Measurements from ENCODE around the gene NBEA.

NBEA gene

DNA sequence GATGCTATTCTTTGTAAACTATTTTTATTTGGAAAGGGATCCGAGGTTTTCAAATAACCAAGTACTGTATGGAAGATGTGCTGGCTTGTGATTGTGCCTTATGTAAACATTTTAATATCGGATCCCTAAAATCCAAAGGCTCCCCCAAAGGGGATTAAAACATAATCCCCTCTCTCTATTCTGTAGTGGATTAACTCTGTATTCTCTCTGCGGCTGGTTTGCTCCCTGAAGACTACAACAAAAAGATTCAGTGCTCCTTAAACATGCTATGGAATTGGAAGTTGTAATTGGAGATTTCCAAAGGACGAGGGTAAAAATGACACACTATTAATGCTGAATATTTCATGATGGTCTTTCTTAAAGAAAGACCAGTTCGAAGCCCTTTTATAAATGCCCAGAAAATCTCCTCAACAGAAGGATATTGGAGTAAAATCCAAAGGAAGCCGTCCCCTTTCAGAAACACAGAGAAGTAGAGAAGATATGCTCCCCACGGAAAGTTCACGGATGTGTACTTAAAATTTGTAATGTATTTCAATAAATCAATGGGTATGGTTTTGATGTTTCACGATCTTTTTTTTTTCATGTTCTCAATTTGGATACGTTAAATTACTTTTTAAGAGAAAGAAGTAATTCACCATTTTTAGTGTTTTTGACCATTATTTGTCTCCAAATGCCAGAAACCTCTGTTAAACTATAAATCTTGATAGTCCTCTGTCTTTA, 527.9 kb downstream of the NBEA start:
- no peaks in the 10 kb centered on the region for H3K36me3 ChIP-seq (ENCODE audit: control insufficient read depth, insufficient read depth, low read length, severe bottlenecking)
- H3K4me1 ChIP-seq (ENCODE audit: control insufficient read depth, insufficient read depth, low read length) = peaks cover 15% of the 10 kb centered on the region
- peak; percentile 53 for DNase-seq (ENCODE audit: low read depth)
- H3K27me3 ChIP-seq (replicated peaks; ENCODE audit: control insufficient read depth, insufficient read depth, low read length) = no peaks in the 10 kb centered on the region
- H3K9ac ChIP-seq (ENCODE audit: low read length) = peak overlapping the region; percentile 87
- H3K9me3 ChIP-seq (ENCODE audit: control insufficient read depth, low read length) = no peaks in the 10 kb centered on the region
- peak overlapping the region; percentile 92 for H3K4me3 ChIP-seq (ENCODE audit: low read length)

DNA sequence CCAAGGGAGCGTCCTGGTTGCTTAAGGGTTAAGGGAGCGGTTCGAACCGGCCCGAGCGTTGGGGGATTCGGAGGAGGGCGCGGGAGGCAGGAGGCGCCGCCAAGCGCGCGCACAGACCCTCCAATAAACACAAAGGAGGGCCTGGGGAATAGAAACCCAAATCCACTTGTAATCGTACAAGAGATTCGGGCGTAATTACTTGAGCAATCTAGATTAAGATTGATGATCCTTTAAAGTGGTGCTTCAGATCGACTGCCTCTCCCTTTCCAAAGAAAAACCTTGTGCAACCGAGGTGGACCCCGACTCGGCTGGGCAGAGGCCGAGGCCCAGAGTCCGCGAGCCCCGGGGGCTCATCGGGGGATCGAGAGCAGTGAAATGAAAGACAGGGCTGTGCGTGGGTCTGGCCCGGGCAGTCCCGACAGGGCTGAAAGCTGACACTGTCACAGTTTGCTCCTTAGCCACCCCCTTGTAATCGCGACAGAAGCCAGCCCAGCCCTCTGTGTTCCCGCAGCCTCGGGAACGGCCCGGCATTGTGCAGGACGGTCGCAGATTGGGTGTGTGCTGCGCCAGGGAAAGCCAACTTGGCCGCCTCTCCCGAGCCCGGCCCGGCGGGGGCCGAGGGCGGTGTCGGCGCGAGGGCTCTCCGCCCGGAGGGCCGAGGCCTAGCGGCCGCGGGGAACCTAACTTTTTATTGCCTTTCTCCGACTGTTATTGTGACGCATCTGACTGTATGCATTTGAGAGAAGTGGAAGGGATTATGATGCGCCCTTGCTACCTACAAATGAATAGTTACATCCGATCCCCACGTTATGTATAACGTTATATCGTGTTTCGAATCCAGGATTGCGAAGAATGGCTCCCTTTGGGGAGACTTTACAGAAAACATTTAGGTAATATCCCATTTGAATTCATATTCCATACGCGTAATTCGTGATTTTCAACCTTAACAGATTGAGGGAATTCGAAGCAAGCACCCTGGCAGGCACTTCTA, 528.9 kb downstream of the NBEA start:
- no peaks in the 10 kb centered on the region for H3K36me3 ChIP-seq (ENCODE audit: control insufficient read depth, insufficient read depth, low read length, severe bottlenecking)
- H3K4me3 ChIP-seq (ENCODE audit: low read length) = peak overlapping the region; percentile 92
- no peaks in the 10 kb centered on the region for H3K27me3 ChIP-seq (replicated peaks; ENCODE audit: control insufficient read depth, insufficient read depth, low read length)
- no peaks in the 10 kb centered on the region for H3K9me3 ChIP-seq (ENCODE audit: control insufficient read depth, low read length)
- H3K4me1 ChIP-seq (ENCODE audit: control insufficient read depth, insufficient read depth, low read length) = peaks cover 15% of the 10 kb centered on the region
- DNase-seq (ENCODE audit: low read depth) = peak; percentile 87
- H3K9ac ChIP-seq (ENCODE audit: low read length) = peak overlapping the region; percentile 87

DNA sequence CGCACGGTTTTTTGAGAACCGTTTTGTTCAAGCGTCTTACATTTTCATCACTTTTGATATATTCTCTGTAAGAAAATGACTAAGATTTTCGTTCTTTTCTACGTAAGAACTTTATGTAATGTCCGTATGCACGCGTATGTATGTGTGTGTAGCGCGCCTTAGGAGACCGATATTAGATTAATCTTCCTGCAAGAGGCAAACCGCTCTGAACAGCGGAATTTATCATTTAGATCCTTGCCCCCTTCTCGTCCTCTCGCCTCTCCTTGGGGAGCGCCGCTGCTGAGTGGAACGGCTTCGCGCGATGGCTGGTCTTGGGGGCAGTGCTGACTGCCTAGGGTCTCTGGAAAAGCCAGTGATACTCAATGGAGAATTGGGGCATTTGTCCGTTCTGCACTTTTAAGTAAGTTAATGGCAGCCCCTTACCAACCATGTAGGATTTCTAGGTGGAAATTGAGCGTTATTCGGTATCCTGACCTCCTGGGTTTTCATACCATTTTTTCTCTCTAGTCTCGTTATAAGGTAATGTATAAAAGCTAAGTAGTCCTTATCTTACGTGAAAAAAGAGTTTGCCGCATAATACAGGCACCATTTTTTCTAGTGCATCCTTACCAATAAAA, 529.7 kb downstream of the NBEA start:
- DNase-seq (ENCODE audit: low read depth) = peak; percentile 65
- Histone ChIP-seq H3K9me3 (ENCODE audit: control insufficient read depth, low read length) (no peaks in the 10 kb centered on the region), H3K27me3 (replicated peaks; ENCODE audit: control insufficient read depth, insufficient read depth, low read length) (no peaks in the 10 kb centered on the region), H3K4me3 (ENCODE audit: low read length) (peak overlapping the region; percentile 92), H3K9ac (ENCODE audit: low read length) (peak overlapping the region; percentile 87), H3K36me3 (ENCODE audit: control insufficient read depth, insufficient read depth, low read length, severe bottlenecking) (no peaks in the 10 kb centered on the region), H3K4me1 (ENCODE audit: control insufficient read depth, insufficient read depth, low read length) (peaks cover 15% of the 10 kb centered on the region)

DNA sequence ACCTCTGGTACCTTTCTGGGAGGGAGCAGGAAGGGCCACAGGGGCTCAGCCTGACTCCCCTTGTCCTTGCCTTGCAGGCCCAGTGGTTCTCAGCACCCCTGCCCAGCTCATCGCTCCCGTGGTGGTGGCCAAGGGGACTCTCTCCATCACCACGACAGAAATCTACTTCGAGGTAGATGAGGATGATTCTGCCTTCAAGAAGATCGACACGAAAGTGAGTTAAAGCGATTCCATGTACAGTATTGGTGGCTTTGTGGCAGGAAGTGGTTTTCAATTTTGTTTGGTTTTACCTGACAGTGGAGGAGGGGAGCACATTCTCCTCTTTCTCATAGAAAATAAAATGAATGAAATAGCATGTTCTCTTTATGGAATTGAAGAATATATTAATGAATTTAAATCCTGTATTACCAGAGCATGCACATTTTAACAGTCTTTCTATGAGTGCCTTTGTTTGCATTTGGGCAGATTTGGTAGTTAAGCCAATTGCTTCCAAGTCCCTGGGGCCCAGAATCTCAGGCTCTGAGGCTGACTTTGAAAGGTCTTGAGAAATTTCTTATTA, 530.3 kb downstream of the NBEA start:
- peak overlapping the region; percentile 92 for H3K4me3 ChIP-seq (ENCODE audit: low read length)

DNA sequence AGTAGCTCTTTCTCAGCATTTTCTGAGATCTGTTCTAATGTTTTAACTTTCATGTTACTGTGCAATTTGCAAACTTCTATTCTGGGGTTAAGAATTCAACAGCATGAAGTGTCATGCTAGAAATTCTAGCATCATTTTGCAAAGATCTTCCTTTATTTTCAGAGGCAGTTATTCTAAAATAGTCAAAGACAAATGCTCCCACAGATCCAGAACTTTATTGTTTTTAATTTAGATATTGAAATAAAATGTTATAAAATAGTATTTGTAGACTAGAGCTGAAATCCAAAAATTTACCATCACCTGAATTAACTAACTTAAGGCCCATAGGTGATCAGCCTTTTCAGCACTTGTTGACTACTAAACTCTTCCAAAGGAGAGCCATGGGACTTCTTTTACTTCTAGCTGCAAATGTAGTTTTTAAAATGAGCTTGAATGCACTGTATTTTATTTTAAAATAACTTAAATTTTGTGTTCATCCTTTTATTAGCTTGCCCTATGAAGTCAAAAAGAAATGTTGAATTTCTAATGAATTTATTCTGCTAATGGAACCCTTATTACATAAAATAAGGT, 531.2 kb downstream of the NBEA start:
- Histone ChIP-seq H3K9me3 (ENCODE audit: control insufficient read depth, low read length) (no peaks in the 10 kb centered on the region), H3K4me1 (ENCODE audit: control insufficient read depth, insufficient read depth, low read length) (peaks cover 12% of the 10 kb centered on the region), H3K4me3 (ENCODE audit: low read length) (peak overlapping the region; percentile 92), H3K27me3 (replicated peaks; ENCODE audit: control insufficient read depth, insufficient read depth, low read length) (no peaks in the 10 kb centered on the region), H3K36me3 (ENCODE audit: control insufficient read depth, insufficient read depth, low read length, severe bottlenecking) (no peaks in the 10 kb centered on the region), H3K9ac (ENCODE audit: low read length) (peak overlapping the region; percentile 87)
- DNase-seq (ENCODE audit: low read depth) = peak; percentile 32

More for the DNA sequence above, 530.3 kb downstream of the NBEA start:
- Histone ChIP-seq H3K4me1 (ENCODE audit: control insufficient read depth, insufficient read depth, low read length) (peaks cover 15% of the 10 kb centered on the region), H3K9me3 (ENCODE audit: control insufficient read depth, low read length) (no peaks in the 10 kb centered on the region), H3K36me3 (ENCODE audit: control insufficient read depth, insufficient read depth, low read length, severe bottlenecking) (no peaks in the 10 kb centered on the region), H3K9ac (ENCODE audit: low read length) (peak overlapping the region; percentile 87), H3K27me3 (replicated peaks; ENCODE audit: control insufficient read depth, insufficient read depth, low read length) (no peaks in the 10 kb centered on the region)
- DNase-seq (ENCODE audit: low read depth) = peak; percentile 68

DNA sequence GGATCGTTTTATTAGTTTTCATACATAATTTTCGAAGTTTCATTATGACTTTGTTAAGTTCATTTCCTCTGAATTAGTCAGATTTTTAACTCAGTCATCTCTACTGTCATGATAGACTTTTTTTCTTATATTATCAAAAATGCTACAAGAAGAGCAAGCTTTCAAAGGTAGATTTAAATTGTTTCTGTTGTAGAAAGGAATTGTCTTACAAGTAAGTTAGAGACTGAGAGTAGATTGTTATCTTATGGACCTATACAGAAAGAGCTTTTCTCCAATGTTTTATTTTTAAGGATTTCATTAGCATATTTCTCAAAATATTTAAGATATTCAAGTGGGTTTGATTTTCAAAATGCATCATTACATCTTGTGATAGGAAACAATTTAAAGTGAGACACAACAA, 531.7 kb downstream of the NBEA start:
- DNase-seq (ENCODE audit: low read depth) = peak; percentile 36
- H3K9ac ChIP-seq (ENCODE audit: low read length) = peak overlapping the region; percentile 87
- H3K4me3 ChIP-seq (ENCODE audit: low read length) = peak overlapping the region; percentile 92
- no peaks in the 10 kb centered on the region for H3K36me3 ChIP-seq (ENCODE audit: control insufficient read depth, insufficient read depth, low read length, severe bottlenecking)
- H3K4me1 ChIP-seq (ENCODE audit: control insufficient read depth, insufficient read depth, low read length) = peaks cover 10% of the 10 kb centered on the region
- no peaks in the 10 kb centered on the region for H3K27me3 ChIP-seq (replicated peaks; ENCODE audit: control insufficient read depth, insufficient read depth, low read length)
- no peaks in the 10 kb centered on the region for H3K9me3 ChIP-seq (ENCODE audit: control insufficient read depth, low read length)

DNA sequence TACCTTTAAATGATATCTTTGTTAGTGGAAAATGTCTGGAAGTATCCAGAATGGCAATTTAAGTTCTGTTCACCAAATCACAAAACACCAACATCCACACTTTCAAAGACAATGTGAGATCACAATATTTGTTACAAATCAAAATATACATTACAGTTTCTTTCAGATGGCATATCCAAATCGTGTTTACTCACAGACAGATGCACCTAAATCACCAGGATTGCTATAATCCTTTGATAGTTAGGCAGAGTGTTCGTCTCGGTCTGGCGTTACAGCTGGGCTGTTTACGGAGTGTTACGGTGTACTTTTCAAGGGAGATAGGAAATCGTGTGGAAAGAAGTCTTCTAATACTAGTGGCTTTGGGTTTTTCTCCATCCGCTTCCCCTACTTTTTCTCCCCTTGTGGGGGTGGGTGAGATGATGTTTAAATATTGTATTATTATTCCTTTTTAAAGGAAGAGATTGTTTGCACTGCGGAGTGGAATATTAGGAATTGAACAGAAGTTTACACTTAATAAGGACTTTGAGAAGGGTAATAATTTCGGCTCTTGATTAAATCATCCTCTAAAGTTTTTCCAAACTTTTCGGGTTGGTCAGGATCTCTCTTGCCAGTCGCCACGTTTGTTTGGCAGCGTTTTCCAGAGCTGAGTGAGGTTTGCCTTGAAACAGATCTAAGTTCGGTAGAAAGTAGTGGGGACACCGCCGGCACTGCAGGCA, 532.6 kb downstream of the NBEA start:
- peak overlapping the region; percentile 92 for H3K4me3 ChIP-seq (ENCODE audit: low read length)

DNA sequence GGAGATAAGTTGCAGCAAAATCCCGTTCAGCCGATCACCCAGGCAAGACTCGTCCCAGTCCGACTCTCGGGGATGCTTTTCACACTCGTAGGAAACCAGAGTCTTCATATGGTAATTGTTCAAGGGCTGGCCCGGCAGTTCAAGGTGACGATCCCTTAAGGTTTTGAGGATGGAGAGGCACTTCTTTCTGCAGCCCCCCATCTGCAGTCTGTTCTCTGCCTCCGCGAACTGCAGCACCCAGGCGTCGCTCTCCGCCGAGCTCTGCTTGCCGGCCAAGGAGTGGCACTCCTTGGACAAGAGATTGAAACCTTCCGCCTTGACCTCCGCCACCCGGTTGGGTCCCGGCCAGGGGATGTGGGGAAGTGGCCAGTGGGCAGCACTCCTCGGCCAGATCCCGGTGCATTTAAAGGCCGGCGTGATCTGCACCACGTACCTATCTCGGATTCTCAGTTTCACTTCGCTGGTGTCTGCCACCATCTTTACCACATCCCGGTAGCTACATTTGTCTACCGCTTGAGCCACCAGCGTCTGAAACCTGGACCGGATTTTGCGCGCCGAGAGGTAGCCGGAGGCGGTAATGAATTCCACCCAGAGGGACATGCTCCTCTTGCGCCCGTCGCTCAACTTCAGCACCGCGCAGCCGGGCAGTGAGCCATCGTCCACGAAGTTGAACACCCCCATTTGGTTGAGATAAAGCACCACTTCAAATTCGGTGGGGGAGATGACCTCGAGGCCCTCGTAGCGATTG, 533.3 kb downstream of the NBEA start:
- no peaks in the 10 kb centered on the region for H3K9me3 ChIP-seq (ENCODE audit: control insufficient read depth, low read length)
- peaks cover 9% of the 10 kb centered on the region for H3K4me1 ChIP-seq (ENCODE audit: control insufficient read depth, insufficient read depth, low read length)
- H3K27me3 ChIP-seq (replicated peaks; ENCODE audit: control insufficient read depth, insufficient read depth, low read length) = no peaks in the 10 kb centered on the region
- DNase-seq (ENCODE audit: low read depth) = peak; percentile 73
- peak overlapping the region; percentile 92 for H3K4me3 ChIP-seq (ENCODE audit: low read length)
- no peaks in the 10 kb centered on the region for H3K36me3 ChIP-seq (ENCODE audit: control insufficient read depth, insufficient read depth, low read length, severe bottlenecking)
- H3K9ac ChIP-seq (ENCODE audit: low read length) = peak overlapping the region; percentile 87

More for the DNA sequence above, 532.6 kb downstream of the NBEA start:
- Histone ChIP-seq H3K9me3 (ENCODE audit: control insufficient read depth, low read length) (no peaks in the 10 kb centered on the region), H3K27me3 (replicated peaks; ENCODE audit: control insufficient read depth, insufficient read depth, low read length) (no peaks in the 10 kb centered on the region), H3K36me3 (ENCODE audit: control insufficient read depth, insufficient read depth, low read length, severe bottlenecking) (no peaks in the 10 kb centered on the region), H3K9ac (ENCODE audit: low read length) (peak overlapping the region; percentile 87), H3K4me1 (ENCODE audit: control insufficient read depth, insufficient read depth, low read length) (peaks cover 10% of the 10 kb centered on the region)
- DNase-seq (ENCODE audit: low read depth) = peak; percentile 32

DNA sequence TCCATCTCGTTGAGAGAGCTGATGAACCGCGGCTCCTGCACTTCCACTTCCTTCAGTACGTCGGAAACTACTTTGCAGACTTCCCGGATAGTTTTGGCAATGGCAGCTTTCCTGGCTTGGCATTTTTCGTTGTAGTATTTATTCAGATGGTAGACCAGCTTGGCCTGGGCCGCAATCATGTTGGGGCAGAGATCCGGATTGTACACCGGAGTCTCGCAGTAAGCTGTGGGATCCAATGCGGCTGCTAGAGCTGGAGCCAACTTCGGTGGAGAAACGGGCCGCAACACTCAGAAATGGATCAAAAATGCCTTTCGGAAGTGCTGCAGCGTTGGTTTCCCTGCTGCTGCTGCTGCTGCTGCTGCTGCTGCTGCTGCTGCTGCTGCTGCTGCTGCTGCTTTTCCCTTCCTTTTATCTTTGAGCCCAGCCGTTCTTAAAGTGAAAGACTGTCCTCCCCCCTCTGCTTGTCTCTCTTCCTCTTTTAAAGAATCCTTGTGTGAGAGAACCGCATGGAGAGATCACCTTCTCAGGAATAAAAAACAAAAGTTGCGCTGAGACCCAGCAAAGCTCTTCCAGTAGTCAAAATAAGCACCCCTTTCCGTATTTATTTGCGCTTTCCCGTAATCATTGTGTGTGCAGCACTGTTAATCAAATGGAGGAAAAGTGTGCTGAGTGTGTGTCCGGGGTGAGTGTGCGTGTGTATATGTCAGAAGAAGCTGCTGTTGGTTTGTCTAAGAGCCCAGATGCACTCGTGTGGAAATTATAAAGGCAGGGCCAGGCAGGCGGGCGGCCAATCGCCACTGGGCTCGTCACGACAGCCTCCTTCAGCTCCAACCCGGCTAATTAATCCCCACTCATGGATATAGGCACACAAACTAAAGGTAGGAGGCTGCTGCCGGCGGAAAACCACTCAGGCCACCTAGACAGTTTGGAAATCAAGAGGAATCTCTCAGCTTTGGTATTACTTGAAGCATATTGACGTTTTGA, 534.2 kb downstream of the NBEA start, which contains the start of gene MAB21L1:
MAB21L1 (minus strand) TSS at position 730 of the 984 bp plus-strand sequence; CDS start at position 179, 551 bp downstream.
- H3K4me3 ChIP-seq (ENCODE audit: low read length) = peak within 1 kb of the TSS; percentile 92
- peak; percentile 95 for DNase-seq (ENCODE audit: low read depth)
- H3K27me3 ChIP-seq (replicated peaks; ENCODE audit: control insufficient read depth, insufficient read depth, low read length) = no peaks in the 10 kb centered on the region
- no peaks in the 10 kb centered on the region for H3K36me3 ChIP-seq (ENCODE audit: control insufficient read depth, insufficient read depth, low read length, severe bottlenecking)
- H3K4me1 ChIP-seq (ENCODE audit: control insufficient read depth, insufficient read depth, low read length) = peaks cover 8% of the 10 kb centered on the region
- no peaks in the 10 kb centered on the region for H3K9me3 ChIP-seq (ENCODE audit: control insufficient read depth, low read length)
- H3K9ac ChIP-seq (ENCODE audit: low read length) = peak within 1 kb of the TSS; percentile 87
